Hepatocyte (in vitro differentiated cells): ENCODE data around the gene KIF17. TPM values are rescaled to one million over a fixed set of nuclear protein-coding genes. Genes with fewer than 3 reads are reported as not detected.

ENCODE experiments used
- DNase-seq: peaks from one replicate; pipeline ENCODE4 v3.0.0-alpha.2; 2016; ENCODE audit warnings: low spot score
- H2AFZ ChIP-seq: fragments of 200-600 bp; sonication (generic); 2 replicates; pipeline ENCODE4 v1.6.0; 2016; ENCODE audit warnings: antibody characterized with exemption, mild to moderate bottlenecking
- H3K27ac ChIP-seq: fragments of 200-600 bp; sonication (generic); 2 replicates; pipeline ENCODE4 v1.5.1; 2016; ENCODE audit warnings: mild to moderate bottlenecking
- H3K27me3 ChIP-seq: fragments of 200-600 bp; sonication (generic); 2 replicates; pipeline ENCODE4 v1.6.1; 2016
- H3K36me3 ChIP-seq: fragments of 200-600 bp; sonication (generic); replicated peaks from 2 replicates; pipeline ENCODE4 v1.5.1; 2016; ENCODE audit warnings: low read depth; ENCODE audit not compliant: insufficient read depth
- H3K4me1 ChIP-seq: fragments of 200-600 bp; sonication (generic); 2 replicates; pipeline ENCODE4 v1.5.1; 2016; ENCODE audit warnings: mild to moderate bottlenecking, moderate library complexity; ENCODE audit not compliant: insufficient read depth
- H3K4me2 ChIP-seq: fragments of 200-600 bp; sonication (generic); 2 replicates; pipeline ENCODE4 v1.6.0; 2016
- H3K4me3 ChIP-seq: fragments of 200-600 bp; sonication (generic); 2 replicates; pipeline ENCODE4 v1.5.1; 2016; ENCODE audit warnings: mild to moderate bottlenecking
- H3K79me2 ChIP-seq: fragments of 200-600 bp; sonication (generic); 2 replicates; pipeline ENCODE4 v1.6.0; 2017; ENCODE audit warnings: mild to moderate bottlenecking
- H3K9me2 ChIP-seq: fragments of 200-600 bp; sonication (generic); replicated peaks from 2 replicates; pipeline ENCODE4 v1.6.0; 2017; ENCODE audit warnings: mild to moderate bottlenecking; ENCODE audit not compliant: insufficient read depth
- H3K9me3 ChIP-seq: fragments of 200-600 bp; sonication (generic); 2 replicates; pipeline ENCODE4 v1.5.1; 2016; ENCODE audit warnings: low read depth, mild to moderate bottlenecking
- H4K20me1 ChIP-seq: fragments of 200-600 bp; sonication (generic); 2 replicates; pipeline ENCODE4 v1.6.0; 2016; ENCODE audit warnings: mild to moderate bottlenecking; ENCODE audit not compliant: insufficient read depth, poor library complexity, severe bottlenecking
- CTCF ChIP-seq: fragments of 200-600 bp; sonication (generic); IDR thresholded peaks from 2 replicates; pipeline ENCODE4 v1.5.1; 2016; ENCODE audit warnings: antibody characterized with exemption, mild to moderate bottlenecking; ENCODE audit not compliant: poor library complexity
- EZH2 ChIP-seq: fragments of 200-600 bp; sonication (generic); IDR thresholded peaks from 2 replicates; pipeline ENCODE4 v1.6.1; 2016; ENCODE audit warnings: antibody characterized with exemption, mild to moderate bottlenecking, borderline replicate concordance
- EZH2phosphoT487 ChIP-seq: fragments of 200-600 bp; sonication (generic); IDR thresholded peaks from one replicate; pipeline ENCODE4 v1.6.1; 2018; ENCODE audit warnings: antibody characterized with exemption, mild to moderate bottlenecking, low read depth, moderate library complexity; ENCODE audit not compliant: unreplicated experiment, severe bottlenecking
- WGBS: methylation state at CpG from one replicate; pipeline ENCODE4 v1.1.6; 2016; ENCODE audit warnings: low lambda C conversion rate; ENCODE audit errors: missing lambda C conversion rate; 5-methylcytosine and 5-hydroxymethylcytosine counted together
- polyA plus RNA-seq: library from polyadenylated mRNA; unstranded; fragments of >200 nt; fragmentation: Nextera tagmentation; extraction: Ambion mirVana; gene quantifications from 2 replicates; pipeline ENCODE4 v1.2.1, GENCODE V29; 2016
- total RNA-seq: library from RNA; depleted of rRNA; stranded (reverse); fragments of >200 nt; gene quantifications from 2 replicates; pipeline ENCODE4 v1.2.3, GENCODE V29; 2014

The KIF17 gene
- total and polyA plus RNA-seq, 2 experiments from 2014 or later: 0.23 to 0.28 TPM

- Histone ChIP-seq H3K4me3 (no peak overlapping the region), H3K27me3 (no peaks in the 10 kb centered on the region), H3K9me3 (no peaks in the 10 kb centered on the region), H3K79me2 (no peaks in the 10 kb centered on the region), H3K36me3 (no peaks in the 10 kb centered on the region), H4K20me1 (no peaks in the 10 kb centered on the region), H2AFZ (no peak overlapping the region), H3K27ac (no peak overlapping the region), H3K9me2 (no peaks in the 10 kb centered on the region), H3K4me1 (no peaks in the 10 kb centered on the region), H3K4me2 (no peak overlapping the region)
- no peak for TF ChIP-seq EZH2phosphoT487
- TF ChIP-seq EZH2: no peak
- TF ChIP-seq CTCF: no peak
- WGBS: 92% methylated on average over 1 of the region's 1 CpG
- DNase-seq: no peak
Measured at GRCh38 chr1:20668581-20668980, 49.2 kb downstream of the KIF17 start.

- H3K4me2 ChIP-seq: no peak overlapping the region
- H3K4me3 ChIP-seq: no peak overlapping the region
- H3K27me3 ChIP-seq: no peaks in the 10 kb centered on the region
- H4K20me1 ChIP-seq: no peaks in the 10 kb centered on the region
- H3K4me1 ChIP-seq: peaks cover 5% of the 10 kb centered on the region
- DNase-seq: no peak
- H3K36me3 ChIP-seq: no peaks in the 10 kb centered on the region
- H3K79me2 ChIP-seq: no peaks in the 10 kb centered on the region
- no peaks in the 10 kb centered on the region for H3K9me3 ChIP-seq
- 100% methylated on average over 1 of the region's 1 CpG for WGBS
- H3K27ac ChIP-seq: no peak overlapping the region
- no peak for TF ChIP-seq CTCF
- no peaks in the 10 kb centered on the region for H3K9me2 ChIP-seq
- H2AFZ ChIP-seq: no peak overlapping the region
Measured at GRCh38 chr1:20666804-20667203, 51.0 kb downstream of the KIF17 start.

- no peaks in the 10 kb centered on the region for H3K9me2 ChIP-seq
- TF ChIP-seq CTCF (no peak), EZH2 (no peak), EZH2phosphoT487 (no peak)
- H3K4me1 ChIP-seq: peaks cover 5% of the 10 kb centered on the region
- no peak overlapping the region for H3K4me3 ChIP-seq
- no peaks in the 10 kb centered on the region for H3K79me2 ChIP-seq
- H3K36me3 ChIP-seq: no peaks in the 10 kb centered on the region
- no peak overlapping the region for H3K4me2 ChIP-seq
- no peaks in the 10 kb centered on the region for H3K27me3 ChIP-seq
- DNase-seq: no peak
- H3K9me3 ChIP-seq: no peaks in the 10 kb centered on the region
- H3K27ac ChIP-seq: no peak overlapping the region
- no peak overlapping the region for H2AFZ ChIP-seq
- 90% methylated on average over 9 of the region's 16 CpGs for WGBS
- H4K20me1 ChIP-seq: no peaks in the 10 kb centered on the region
Measured at GRCh38 chr1:20666146-20666545, 51.7 kb downstream of the KIF17 start.

- no peaks in the 10 kb centered on the region for H3K36me3 ChIP-seq
- H3K27me3 ChIP-seq: no peaks in the 10 kb centered on the region
- H3K4me2 ChIP-seq: no peak overlapping the region
- H3K27ac ChIP-seq: no peak overlapping the region
- H3K4me1 ChIP-seq: peaks cover 5% of the 10 kb centered on the region
- H3K9me2 ChIP-seq: no peaks in the 10 kb centered on the region
- H3K4me3 ChIP-seq: no peak overlapping the region
- no peaks in the 10 kb centered on the region for H3K9me3 ChIP-seq
- DNase-seq: no peak
- TF ChIP-seq EZH2phosphoT487: no peak
- TF ChIP-seq CTCF: no peak
- TF ChIP-seq EZH2: no peak
- 84% methylated on average over 12 of the region's 12 CpGs for WGBS
- H3K79me2 ChIP-seq: peaks cover 3% of the 10 kb centered on the region
- no peak overlapping the region for H2AFZ ChIP-seq
- no peaks in the 10 kb centered on the region for H4K20me1 ChIP-seq
Measured at GRCh38 chr1:20665726-20666125, 52.1 kb downstream of the KIF17 start.
